CD1c-positive myeloid dendritic cell (primary cell): ENCODE data around the gene KLHL29.

Source experiments
- DNase-seq: peaks from one replicate; pipeline ENCODE4 v3.0.0-alpha.2; 2016; ENCODE audit errors: extremely low spot score

The KLHL29 gene

DNA sequence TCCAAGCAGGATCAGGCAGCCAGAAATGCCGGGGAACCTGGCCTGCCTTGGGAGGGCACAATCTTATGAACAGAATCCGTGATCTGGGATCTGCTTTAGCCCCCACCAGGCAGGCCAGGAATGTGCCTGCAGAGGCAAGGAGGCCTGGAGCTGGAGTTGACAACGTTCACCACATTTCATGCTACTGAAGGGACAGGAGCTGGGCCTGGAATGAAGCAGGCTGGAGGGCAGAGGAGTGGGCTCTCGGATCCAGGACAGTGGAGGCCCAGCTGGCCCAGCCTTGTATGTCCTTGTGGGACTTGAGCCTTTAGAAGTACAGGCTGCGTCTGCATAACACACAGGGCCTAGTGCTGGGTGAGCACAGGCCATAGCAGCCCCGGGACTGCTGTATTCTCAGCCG lies 91.8 kb downstream of the KLHL29 start:
- no peak for DNase-seq

DNA sequence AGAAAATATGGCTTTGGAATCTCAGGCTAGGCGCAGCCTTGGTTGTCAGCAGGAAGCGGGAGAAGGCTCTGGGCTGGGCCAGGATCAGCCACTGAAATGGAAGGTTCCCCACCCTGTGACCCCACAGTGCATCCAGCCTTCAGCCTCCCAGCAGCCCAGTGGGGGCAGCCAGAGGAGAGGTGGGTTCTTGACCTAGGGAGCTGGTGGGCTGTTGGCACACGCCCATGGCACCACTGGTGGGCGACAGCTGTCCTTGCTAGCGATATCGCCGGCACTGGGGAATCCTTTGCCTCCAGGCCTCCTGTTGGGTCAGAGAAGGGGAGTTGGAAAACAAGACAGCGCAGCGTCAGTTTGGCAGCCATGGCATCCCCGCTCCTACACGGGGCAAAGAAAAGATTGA lies 92.4 kb downstream of the KLHL29 start:
- DNase-seq = no peak

DNA sequence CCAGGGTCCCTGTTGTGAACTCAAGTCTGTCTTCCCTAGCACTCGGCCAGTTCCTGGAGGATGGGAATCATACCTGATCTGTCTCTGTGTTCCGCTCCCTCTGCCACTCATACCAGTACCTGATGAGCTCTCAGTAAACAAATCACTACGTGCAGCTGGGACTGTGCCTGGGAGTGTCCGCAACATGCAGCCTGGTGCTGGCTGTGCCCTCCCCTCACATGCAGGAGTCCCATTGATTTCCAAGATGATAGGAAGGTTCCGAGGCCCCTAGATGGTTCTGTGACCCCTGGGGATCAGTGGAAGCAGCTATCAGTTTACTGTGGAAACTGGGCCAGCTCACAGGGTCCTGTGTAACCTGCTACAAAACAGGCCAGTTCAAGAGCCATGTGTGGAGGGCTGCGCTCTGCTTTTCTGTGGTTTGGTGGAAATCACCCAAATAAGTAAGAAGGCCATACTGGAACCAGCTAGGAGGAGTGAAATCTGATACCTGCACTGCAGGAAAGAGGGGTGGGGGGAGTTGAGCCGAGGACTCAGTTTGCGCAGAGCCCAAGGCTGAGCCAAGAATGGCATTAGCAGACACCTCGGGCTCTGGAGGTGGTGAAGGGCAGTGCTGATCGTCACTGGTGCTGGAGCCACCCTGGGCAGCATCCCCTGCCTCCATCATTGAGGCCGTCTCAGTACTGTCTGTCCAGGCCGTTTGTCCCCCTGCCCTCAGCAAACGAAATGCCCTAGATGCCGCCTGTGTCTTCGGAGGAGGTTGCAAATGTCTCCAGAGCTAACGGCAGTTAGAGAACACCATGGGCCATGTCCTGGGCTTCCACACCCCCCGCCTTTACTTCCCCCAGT lies 93.3 kb downstream of the KLHL29 start:
- no peak for DNase-seq

DNA sequence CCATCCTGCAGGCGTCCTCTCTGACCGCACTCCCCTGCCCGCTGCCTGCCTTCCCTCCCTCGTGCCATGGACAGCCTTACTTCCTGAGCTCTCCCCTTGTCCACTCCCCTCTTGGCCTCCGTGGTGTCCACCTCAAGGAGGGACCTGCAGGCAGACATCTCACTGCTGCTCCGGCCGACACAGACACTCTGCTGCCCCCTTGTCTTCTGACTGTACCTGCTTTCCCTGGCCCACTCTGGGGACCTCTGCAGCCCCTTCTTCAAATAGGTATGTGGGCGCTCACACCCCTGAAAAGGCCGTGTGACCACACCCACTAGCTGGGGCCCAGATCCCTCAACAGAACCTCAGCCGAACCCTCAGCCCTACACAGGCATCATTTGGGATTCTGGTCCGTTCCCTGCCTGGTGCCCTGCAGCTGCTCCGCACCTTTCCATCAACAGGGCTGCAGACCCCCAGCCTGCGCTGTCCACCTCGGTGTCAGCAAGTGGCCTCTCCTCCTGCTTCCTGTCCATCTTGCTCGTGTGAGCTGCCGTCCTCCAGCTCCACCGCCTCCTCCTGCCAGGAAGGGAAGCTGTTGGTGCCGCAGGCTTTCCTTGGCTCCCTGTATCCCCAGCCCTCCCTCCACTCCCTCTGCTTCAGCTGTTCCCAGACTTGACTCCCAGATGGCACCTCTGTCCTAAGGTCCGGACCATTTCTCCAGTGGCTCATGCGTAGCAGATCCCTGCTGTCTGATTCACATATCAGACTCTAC lies 94.1 kb downstream of the KLHL29 start:
- no peak for DNase-seq

DNA sequence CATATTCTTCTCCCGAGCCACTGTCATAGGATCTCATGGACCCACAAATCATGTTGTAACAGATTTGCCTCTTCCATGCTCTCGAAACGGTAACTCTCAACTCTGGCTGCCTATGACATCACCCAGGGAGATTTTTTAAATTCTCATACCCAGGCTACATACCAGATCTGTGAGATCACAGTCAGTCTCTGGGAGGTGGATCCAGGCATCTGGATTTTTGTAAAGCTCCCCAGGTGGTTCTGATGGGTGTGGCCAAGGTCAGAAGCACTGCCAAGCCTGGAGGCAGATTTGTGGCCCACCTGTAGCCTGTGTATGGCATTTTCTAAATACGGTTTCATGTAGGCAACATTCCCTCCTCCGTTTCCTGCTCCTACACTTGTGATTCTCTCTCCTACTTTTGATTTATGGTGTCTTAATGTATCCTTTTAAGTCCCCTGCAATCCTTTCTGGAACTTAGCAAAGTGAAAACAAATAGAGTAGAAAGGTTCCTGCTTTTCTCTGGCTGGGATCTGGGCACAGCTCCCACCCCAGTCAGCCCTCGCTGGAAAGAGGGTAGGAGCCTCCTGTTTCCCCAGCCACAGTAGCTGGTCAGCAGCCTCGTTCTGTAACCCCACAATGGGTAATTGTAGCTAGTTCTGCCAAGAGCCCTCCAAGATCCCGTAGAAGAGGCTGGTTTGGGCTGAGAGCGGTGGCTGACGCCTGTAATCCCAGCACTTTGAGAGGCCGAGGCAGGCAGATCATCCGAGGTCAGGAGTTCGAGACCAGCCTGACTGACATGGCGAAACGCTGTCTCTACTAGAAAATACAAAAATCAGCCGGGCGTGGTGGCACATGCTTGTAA lies 96.2 kb downstream of the KLHL29 start:
- no peak for DNase-seq

DNA sequence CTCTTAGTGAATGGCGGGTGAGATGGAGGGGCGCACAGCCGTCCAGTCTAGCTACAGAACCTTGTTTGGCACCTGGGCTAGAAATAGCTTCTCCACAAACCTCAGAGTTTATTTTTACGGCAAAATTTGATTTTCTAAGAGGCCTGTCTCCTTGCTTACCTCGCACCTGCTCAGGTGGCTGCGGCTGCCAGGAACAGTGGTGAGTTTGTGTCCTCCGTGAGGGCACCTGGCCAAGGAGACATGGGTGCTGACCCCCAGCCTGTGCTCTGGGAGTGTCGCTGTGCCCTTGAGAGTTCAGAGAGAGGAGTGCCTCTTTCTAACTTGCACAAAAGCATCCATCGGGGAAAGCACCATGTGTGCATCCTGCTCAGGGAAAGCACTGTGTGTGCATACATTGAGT lies 97.2 kb downstream of the KLHL29 start:
- no peak for DNase-seq

DNA sequence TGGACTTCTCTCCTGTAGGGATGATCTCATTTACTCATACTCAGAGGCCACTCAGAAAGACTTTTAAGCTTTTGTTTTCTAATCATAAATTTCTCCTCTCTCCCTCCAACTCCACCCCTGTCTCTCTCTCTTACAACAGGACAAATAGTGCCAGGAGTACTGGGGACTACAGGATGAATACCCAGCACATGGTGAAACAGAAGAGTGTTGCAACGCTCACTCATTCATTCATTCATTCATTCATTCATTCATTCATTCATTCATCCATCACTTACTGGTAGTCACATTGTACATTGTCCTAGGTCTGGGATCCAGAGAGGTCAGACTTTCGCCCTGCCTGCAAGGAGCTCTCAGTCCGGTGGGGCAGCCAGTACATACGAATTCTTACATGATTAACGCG lies 97.6 kb downstream of the KLHL29 start:
- no peak for DNase-seq

DNA sequence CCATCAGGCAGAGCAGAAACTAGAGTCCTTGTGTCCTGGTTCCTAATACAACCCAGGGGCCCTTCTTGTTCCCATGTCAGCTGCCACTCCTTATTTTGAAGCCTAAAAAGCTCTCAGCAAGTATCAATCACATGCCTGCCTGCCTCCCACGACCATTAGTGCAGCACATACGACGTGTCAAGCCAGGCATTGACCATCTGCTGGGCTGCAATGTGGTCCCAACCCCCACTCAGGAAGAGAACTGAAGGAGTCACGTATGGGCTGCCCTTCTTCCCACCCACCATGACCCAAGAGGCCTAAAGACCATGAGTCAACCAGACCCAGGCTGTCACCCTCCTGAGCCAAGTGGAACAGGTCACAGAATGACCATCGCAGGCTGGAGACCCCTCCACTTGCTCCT lies 98.8 kb downstream of the KLHL29 start:
- no peak for DNase-seq

DNA sequence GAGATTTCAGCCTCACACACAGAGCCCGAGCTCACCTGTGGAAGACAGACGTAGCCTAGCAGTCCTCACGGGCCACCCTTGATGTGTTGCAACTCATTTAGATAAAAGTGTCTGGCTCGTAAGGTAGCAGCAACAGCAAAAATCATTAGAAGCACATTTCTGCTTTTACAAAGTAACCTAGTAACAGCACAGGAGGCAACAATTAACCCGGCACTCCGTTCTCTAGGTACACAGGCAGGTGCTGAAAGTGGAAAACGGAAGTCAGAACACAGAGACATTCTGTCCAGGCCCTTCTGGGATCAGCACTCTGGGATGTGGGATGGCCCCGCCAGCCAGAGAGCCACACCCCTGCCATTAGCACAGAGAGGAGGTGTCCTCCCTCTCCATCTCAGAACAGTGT lies 99.3 kb downstream of the KLHL29 start:
- no peak for DNase-seq

DNA sequence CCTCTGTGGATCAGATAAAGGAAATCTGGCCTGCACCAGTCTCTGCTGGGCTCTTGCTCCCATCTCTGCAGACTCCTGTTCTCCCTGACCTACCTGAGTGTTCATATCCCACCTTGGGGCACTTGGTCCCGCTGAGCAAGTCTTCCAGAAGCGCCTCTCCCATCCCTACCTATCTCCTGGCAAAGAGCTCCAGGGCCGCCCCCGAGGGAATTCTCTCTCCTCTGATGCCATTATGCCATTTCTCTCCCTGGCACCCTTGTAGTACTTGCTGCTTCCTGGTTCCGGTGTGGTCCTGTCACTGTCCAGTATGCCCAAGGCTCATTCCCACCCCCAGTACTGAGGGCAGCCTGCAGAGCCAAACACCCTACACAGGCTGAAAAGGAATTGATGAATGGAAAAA lies 99.8 kb downstream of the KLHL29 start:
- no peak for DNase-seq

DNA sequence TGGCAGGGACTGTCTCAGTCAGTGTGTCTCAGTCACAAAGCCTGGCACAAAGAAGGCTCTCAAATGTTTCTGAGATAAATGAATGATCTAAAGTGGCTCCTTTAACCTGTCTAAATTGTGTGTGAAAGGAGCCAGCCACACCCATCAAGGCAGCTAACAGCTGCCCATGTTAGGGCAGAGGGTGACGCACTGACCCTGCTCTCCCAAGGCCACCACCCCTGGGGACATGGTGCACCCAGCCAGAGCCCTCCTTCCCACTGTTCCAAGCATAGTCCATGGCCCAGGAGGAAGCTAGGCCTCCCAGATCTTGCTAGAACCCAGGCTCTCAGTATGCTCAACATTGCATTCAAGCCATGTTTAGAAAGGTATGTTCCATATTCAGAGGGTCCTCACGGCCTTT lies 100.3 kb downstream of the KLHL29 start:
- DNase-seq = no peak

DNA sequence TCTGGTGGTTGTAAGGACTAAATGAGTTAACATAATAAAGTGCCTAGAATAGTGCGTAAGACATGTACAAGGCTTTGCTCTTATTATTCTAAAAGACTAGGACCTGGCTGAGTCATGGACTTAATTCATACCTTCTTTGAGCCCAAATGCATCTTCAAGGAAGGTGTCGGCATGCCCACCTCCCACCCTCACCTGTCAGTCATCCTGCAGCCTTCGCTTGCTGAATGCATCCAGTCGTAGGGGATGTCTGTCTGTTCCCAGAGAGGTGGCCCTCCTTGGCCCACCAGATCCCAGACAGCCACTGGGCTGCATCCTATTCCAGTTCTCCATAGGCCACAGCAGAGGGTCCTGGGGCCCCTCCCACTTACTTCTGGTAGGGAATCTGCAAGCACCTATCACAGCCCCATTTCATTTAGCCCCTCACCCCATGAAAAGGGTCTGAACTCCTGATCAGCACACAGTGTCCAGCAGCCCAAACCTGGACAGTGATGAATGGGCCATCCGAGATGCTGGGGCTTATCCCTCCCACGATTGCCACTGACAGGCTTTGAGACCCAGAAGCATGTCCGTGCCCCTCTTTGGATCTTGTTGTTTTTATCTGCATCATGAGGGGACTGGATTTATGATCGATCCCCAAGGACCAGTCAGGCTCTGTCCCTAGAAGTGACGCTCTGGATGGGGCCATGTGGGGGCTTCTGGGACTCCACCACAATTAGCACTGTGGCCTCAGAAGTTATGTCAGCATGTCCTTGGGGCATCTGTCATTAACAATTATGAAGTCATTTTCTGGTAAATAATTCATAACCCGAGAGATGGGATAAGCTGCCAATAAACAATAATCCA lies 101.1 kb downstream of the KLHL29 start:
- no peak for DNase-seq

DNA sequence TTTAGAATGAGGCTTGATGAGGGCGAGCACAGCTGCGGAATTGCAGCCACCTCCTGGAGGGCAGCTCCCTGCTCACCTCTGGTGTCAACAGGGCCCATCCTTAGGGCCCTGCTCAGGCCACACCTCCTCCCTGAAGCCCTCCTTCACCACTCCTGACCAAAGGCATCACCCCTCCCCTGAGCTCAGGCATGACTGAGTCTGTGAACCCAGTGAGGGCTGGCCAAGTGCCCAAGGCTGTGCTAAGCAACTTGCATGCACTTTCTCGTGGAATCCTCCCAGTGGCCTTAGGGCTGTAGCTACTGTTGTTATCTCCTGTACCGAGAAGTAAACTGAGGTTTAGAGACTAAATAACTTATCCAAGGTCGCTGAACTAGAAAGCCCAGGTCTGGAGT lies 101.7 kb downstream of the KLHL29 start:
- no peak for DNase-seq

DNA sequence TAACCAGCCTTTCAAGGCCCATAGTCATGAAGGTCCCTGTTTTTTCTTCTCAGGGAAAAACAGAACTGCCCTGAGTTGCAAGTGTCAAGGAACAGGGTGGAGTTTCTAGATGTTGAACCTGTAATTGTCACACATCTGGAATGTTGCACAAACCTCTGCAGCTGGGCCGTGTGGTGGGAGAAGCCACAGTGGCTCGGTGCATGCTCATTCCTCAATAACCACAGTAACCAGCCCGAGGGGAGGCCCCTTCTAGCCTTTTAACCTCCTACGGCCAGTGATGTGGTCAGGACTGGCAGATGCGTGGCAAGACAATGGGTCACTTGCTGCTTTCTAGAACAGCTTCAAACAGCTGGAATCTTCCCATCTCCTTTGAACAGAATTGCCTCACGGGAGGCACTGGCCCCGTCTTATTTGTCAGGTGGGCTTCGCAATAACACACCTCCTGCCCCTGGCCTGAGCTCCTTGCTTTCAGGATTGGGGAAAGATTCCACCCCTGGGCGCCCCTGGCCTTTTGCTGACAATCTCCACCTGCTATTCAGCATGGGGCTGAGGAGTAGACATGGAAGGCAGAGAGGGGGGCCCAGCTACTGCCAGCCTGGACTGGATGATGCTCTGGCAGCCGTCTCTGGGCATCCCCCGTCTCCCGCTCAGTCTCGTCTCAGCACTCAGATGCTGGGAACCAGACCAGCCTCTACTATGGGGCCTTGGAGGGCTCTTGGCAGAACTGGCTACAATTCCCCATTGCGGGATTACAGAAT lies 102.9 kb downstream of the KLHL29 start:
- no peak for DNase-seq

DNA sequence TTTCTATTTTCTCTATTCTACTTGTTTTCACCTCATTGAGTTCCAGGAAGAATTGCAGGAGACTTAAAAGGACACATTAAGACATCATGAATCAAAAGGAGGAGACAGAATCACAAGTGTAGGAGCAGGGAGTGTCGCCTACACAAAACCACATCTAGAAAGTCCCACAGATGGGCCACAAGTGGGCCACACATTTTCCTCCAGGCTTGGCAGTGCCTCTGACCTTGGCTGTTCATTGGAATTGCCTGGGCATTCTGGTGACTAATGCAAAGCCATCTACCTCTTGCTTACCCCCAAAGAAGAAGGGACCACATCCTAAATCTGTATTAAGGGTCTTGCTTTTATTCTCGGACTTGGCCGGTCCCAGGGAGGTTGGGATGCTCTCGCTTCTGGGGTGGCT lies 103.6 kb downstream of the KLHL29 start:
- no peak for DNase-seq

DNA sequence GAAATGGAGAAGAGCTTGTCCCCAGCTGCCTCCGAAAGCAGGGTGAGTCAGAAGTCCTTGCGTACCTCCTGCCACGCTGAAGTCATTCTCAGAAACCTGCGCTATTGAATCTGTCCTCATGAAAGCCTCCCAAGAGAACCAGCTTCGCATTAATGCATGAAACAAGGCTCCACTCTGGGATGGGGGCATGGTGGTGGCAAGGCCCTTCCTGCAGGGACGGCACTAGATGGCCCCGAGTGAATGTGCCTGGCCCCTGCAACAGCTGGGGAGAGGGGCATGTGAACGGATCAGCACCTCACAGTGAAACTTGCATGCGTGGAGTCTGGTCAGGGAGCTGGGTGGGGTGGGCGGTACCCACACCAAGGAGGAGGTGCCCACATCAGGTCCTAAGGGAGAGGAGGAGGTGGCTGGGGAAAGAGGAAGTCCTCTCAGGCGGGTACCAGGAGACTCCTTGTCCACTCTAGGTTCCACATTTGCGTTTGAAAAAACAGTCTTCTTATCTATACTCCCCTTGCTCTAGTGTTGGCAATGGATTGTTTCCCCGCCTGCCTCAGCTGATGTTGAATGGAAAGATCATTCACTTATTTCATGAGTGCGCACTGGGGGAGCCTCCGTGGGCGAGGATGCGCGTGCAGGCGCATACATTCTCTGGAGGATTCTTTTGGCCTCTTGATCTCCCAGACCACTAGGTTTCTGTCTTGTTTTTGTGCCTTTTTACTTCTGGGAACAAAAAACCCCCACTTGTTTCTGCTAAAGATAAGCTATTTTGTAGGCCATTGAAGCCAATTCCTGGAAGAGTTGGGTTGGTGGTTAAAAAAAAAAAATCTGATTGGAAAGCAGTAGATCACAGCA lies 104.7 kb downstream of the KLHL29 start:
- peak; percentile 20 for DNase-seq

DNA sequence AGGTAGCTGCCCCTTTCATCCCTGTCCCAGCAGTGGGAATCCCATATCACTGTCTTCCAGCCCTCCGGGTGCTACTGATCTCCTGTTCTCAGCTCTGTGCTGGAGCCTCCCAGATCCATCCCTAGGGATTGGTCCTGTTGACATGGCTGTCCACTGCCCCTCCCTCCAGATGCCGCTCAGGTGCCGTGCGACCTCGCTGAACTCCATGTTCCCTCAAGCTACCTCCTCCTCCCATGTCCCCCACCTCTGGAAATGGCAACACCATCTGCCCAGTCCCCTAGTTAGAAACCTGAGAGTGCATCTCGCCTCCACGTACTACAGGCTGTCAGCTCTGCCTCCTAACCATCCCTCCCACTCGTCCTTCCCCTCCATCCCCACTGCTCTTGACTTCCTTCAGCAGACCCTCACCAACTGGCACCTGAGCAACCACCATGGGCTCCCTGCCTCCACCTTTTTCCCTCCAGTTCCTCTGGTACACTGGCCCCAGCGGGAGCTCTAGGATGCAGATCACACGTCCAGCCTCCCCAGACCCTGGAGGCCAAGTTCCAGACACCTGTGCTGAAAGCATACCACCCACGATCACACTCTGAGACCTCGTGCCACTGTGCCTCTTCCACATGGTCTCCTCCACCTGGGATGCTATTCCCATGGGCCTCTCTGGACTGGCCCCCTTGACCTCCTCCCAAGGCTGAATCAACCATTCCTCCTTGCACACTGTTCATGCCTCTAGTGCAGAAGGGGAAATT lies 106.8 kb downstream of the KLHL29 start:
- DNase-seq = no peak

DNA sequence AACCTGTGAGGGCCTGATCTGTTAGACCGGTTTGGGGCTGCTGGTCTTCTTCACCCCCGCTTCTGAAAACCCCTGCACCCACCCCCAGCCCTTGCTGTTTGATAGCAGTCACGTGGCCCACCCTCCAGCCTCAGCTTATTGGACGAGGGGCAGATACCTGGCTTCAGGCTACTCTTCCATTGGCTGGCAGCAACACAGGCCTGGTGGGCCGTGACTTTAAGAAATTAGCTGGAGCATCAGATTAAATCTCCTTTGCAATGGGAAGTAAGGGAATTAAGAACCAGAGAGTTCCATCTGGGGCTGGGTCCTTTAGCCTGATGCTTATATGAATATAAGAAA lies 107.3 kb downstream of the KLHL29 start:
- no peak for DNase-seq

DNA sequence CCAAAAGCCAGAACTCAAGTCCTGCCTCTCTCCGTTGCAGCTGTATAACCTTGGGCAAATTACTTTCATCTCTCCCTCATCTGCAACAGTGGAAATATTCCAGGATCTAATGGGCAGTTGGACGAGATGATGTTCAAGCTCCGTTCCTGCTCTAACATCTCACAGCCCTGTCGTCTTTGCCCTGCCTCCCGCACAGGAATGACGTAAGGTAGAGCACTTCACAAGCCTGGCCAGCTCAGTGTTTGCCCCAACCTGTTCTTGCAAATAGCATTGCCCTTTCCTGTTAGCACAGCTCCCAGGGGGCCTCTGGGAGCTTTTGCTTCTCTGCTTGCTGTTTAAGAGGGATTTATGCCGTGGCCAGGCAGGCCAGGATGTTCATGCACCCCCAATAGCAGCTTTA lies 107.9 kb downstream of the KLHL29 start:
- DNase-seq = no peak
